ENCODE data around the gene EGFLAM.
A peak's percentile ranks its signal among the peaks of the same experiment; 100 is the strongest.

Gene EGFLAM

GRCh38 chr5:38422622-38423021, 164.3 kb downstream of the EGFLAM start:
- H3K9me3 Mint-ChIP-seq = no peaks in the 10 kb centered on the region
- DNase-seq (ENCODE audit: low spot score in 2 of 2) (no peak), ATAC-seq (replicated peaks; ENCODE audit: extremely low read depth, poor library complexity, severe bottlenecking) (no peak)
- no peaks in the 10 kb centered on the region for H3K4me1 Mint-ChIP-seq
- no peaks in the 10 kb centered on the region for H3K36me3 Mint-ChIP-seq (ENCODE audit: insufficient read depth)
- peaks cover 56% of the 10 kb centered on the region for H3K27me3 Mint-ChIP-seq
- H3K4me3 Mint-ChIP-seq = no peak overlapping the region
- H3K27ac Mint-ChIP-seq (ENCODE audit: low read depth) = no peak overlapping the region

GRCh38 chr5:38423276-38424147, 165.2 kb downstream of the EGFLAM start:
- H3K4me3 Mint-ChIP-seq = no peak overlapping the region
- DNase-seq (ENCODE audit: low spot score in 2 of 2) (no peak), ATAC-seq (replicated peaks; ENCODE audit: extremely low read depth, poor library complexity, severe bottlenecking) (no peak)
- H3K27ac Mint-ChIP-seq (ENCODE audit: low read depth) = no peak overlapping the region
- H3K27me3 Mint-ChIP-seq = peaks cover 52% of the 10 kb centered on the region
- no peaks in the 10 kb centered on the region for H3K4me1 Mint-ChIP-seq
- H3K36me3 Mint-ChIP-seq (ENCODE audit: insufficient read depth) = no peaks in the 10 kb centered on the region
- H3K9me3 Mint-ChIP-seq = no peaks in the 10 kb centered on the region

- H3K4me1 Mint-ChIP-seq = no peaks in the 10 kb centered on the region
- no peak for ATAC-seq (replicated peaks; ENCODE audit: extremely low read depth, poor library complexity, severe bottlenecking)
- DNase-seq (ENCODE audit: low spot score in 2 of 2) = no peak
- H3K27ac Mint-ChIP-seq (ENCODE audit: low read depth) = no peak overlapping the region
- no peak overlapping the region for H3K4me3 Mint-ChIP-seq
- no peaks in the 10 kb centered on the region for H3K9me3 Mint-ChIP-seq
- H3K36me3 Mint-ChIP-seq (ENCODE audit: insufficient read depth) = no peaks in the 10 kb centered on the region
- H3K27me3 Mint-ChIP-seq = peaks cover 55% of the 10 kb centered on the region
These were observed 166.0 kb downstream of the EGFLAM start for GRCh38 chr5:38424148-38425060.

DNA sequence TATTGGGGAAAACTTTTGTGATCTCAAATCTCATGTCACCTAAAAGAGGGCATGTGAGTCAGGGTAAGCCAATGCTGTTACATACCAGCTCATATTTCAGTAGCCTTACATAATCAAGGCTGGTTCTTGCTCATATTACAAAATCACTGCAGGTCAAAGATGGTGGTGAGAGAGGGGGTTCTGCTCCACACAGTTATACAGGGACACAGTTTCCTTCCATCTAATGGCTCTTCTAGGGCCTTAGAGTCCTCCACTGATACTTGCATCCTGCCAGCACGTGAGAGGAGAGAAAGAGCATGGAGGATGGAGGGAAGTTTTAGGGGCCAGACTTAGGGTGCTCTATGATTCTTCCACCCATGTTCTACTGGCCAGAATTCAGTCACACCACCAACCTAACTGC, 168.1 kb downstream of the EGFLAM start:
- no peak for DNase-seq (ENCODE audit: low spot score in 2 of 2)
- Mint-ChIP-seq H3K27ac (ENCODE audit: low read depth) (no peak overlapping the region), H3K4me1 (no peaks in the 10 kb centered on the region), H3K36me3 (ENCODE audit: insufficient read depth) (no peaks in the 10 kb centered on the region), H3K27me3 (peaks cover 52% of the 10 kb centered on the region), H3K4me3 (no peak overlapping the region), H3K9me3 (no peaks in the 10 kb centered on the region)
- ATAC-seq (replicated peaks; ENCODE audit: extremely low read depth, poor library complexity, severe bottlenecking) = no peak

DNA sequence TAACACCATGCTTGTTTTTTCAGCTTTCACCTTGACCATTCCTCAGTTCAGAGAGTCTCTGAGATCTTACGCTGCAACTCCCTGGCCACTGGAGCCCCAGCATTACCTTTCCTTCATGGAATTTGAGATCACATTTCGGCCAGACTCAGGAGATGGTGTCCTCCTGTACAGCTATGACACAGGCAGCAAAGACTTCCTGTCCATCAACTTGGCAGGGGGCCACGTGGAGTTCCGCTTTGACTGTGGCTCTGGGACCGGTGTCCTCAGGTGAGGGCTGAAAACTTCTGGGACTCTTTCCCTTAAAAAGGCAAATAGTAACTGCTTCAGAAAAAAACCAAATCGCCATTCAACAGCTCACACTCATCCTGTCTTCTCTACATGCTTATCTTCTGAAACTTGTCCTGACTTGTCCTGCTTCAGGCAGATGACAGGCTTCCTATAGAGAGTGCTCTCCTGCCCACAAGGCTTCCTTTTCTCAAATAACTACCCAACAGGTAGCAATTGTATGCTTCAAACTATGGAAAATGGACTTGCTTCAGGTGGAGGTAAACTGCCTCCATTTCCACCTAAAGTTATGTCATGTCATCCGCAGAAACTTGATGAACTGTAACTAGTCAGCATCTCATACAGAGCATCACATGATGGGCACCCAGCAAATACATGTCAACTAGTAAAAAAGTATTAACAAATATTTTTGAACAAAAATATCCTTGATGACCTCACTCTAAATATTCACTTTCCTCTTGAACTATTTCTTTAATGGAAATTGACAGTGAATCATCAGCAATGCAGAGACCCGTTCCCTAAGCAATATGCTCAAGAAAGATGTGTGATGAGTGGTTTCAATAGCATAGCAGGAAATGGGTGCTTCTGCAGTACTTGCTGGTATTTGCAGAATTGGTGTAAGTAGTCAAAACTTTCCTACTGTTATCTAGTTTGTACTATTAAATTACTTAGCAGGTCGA, 168.9 kb downstream of the EGFLAM start:
- ATAC-seq (replicated peaks; ENCODE audit: extremely low read depth, poor library complexity, severe bottlenecking) (no peak), DNase-seq (ENCODE audit: low spot score in 2 of 2) (no peak)
- Mint-ChIP-seq H3K27me3 (peaks cover 52% of the 10 kb centered on the region), H3K27ac (ENCODE audit: low read depth) (no peak overlapping the region), H3K4me3 (no peak overlapping the region), H3K36me3 (ENCODE audit: insufficient read depth) (no peaks in the 10 kb centered on the region), H3K4me1 (no peaks in the 10 kb centered on the region), H3K9me3 (no peaks in the 10 kb centered on the region)

GRCh38 chr5:38431242-38431853, 173.0 kb downstream of the EGFLAM start:
- peaks cover 71% of the 10 kb centered on the region for H3K27me3 Mint-ChIP-seq

GRCh38 chr5:38433160-38433861, 175.0 kb downstream of the EGFLAM start:
- H3K36me3 Mint-ChIP-seq (ENCODE audit: insufficient read depth) = no peaks in the 10 kb centered on the region
- no peaks in the 10 kb centered on the region for H3K9me3 Mint-ChIP-seq
- ATAC-seq (replicated peaks; ENCODE audit: extremely low read depth, poor library complexity, severe bottlenecking) = no peak
- H3K27me3 Mint-ChIP-seq = peaks cover 63% of the 10 kb centered on the region
- no peak for DNase-seq (ENCODE audit: low spot score in 2 of 2)
- H3K27ac Mint-ChIP-seq (ENCODE audit: low read depth) = no peak overlapping the region
- H3K4me1 Mint-ChIP-seq = no peaks in the 10 kb centered on the region
- H3K4me3 Mint-ChIP-seq = no peak overlapping the region

More at GRCh38 chr5:38431242-38431853, 173.0 kb downstream of the EGFLAM start:
- ATAC-seq (replicated peaks; ENCODE audit: extremely low read depth, poor library complexity, severe bottlenecking) = no peak
- Mint-ChIP-seq H3K9me3 (no peaks in the 10 kb centered on the region), H3K4me3 (no peak overlapping the region), H3K36me3 (ENCODE audit: insufficient read depth) (no peaks in the 10 kb centered on the region), H3K27ac (ENCODE audit: low read depth) (no peak overlapping the region), H3K4me1 (no peaks in the 10 kb centered on the region)
- DNase-seq (ENCODE audit: low spot score in 2 of 2) = no peak

DNA sequence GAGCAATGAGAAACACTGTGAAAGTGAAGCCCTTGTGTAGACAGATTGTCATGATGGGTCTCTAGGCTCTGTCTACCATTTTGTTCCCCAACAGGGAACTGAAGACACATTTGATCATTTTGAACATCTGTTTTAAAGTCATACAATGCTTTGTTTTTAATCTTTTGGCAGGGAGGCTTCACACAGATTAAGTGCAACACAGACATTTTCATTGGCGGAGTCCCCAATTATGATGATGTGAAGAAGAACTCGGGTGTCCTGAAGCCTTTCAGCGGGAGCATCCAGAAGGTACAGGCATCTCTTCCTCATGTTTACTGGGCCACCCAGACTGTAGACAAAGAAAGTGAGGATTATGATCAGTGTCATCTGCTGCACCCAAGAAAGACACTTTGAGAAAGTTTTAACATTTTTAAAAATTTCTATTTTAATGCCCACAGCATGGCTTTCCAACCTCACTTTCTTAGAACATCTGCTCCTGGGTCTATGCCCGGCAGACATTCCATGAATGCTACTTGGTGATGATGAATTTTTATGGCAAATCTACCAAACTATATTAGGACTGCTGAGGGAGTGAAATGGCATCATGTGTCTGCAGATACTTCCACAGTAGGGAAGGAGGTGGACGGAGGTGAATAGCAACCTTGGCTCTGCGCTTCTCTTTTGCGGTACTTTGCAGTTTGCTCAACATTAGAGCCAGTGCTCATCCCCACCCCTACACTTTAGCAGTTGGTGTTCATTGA, 176.8 kb downstream of the EGFLAM start:
- no peaks in the 10 kb centered on the region for H3K36me3 Mint-ChIP-seq (ENCODE audit: insufficient read depth)
- no peak overlapping the region for H3K4me3 Mint-ChIP-seq
- no peaks in the 10 kb centered on the region for H3K9me3 Mint-ChIP-seq
- H3K27ac Mint-ChIP-seq (ENCODE audit: low read depth) = no peak overlapping the region
- ATAC-seq (replicated peaks; ENCODE audit: extremely low read depth, poor library complexity, severe bottlenecking) (no peak), DNase-seq (ENCODE audit: low spot score in 2 of 2) (no peak)
- H3K4me1 Mint-ChIP-seq = no peaks in the 10 kb centered on the region
- peaks cover 65% of the 10 kb centered on the region for H3K27me3 Mint-ChIP-seq

DNA sequence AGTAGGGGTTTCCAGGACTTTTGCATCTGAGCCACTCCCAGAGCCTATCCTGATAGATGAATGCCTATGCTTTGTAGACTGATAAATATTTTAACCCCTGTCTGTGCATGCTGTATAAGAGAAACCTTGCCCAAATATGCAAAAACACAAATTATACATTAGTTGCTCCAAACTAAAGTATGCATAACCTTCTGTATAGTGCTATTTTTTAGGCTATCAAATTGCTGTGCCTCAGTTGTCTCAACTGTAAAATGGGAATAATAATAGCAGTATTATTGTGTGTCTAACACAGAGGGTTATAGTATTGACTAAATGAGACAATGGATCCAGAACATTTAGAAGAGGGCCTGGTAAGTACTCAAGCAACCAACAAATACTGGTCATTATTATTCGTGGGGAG, 180.4 kb downstream of the EGFLAM start:
- no peak overlapping the region for H3K4me3 Mint-ChIP-seq
- peaks cover 59% of the 10 kb centered on the region for H3K27me3 Mint-ChIP-seq
- no peaks in the 10 kb centered on the region for H3K4me1 Mint-ChIP-seq
- DNase-seq (ENCODE audit: low spot score in 2 of 2) (no peak), ATAC-seq (replicated peaks; ENCODE audit: extremely low read depth, poor library complexity, severe bottlenecking) (no peak)
- H3K27ac Mint-ChIP-seq (ENCODE audit: low read depth) = no peak overlapping the region
- H3K36me3 Mint-ChIP-seq (ENCODE audit: insufficient read depth) = no peaks in the 10 kb centered on the region
- H3K9me3 Mint-ChIP-seq = no peaks in the 10 kb centered on the region

DNA sequence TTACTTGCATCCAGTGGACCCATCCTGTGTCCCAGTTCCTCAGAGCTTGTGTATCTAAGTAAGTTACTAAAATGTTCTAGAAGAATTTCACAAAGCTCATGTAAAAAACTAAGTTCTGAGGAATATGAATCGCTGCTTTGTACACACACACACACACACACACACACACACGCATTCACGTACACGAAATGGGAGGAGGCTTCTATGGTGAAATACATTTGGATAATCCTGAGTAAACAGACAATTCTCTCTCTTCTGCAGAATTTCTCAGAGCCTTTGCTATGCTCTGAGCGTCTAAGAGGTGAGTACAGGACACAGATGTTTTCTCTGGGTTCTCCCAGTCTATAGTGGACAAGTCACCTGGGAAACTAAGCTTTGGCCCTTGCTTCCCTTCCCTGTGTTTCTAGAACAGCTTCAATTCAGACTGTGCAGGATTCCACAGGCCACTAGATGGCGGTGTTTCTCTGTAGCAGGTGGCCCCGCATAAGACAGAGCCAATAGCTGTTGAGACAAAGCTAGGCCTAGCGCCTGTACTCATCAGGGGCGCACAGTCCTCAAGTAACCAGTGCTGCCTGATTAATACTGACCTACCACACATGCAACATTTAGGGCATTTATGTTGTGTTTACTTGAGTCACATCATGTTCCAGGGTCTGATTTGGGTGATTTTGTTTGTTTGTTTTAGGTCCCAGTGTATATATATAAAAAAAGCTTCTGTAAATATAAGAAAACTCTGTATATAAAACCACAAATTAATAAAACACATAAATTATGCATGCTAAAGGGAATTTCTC, 183.3 kb downstream of the EGFLAM start:
- Mint-ChIP-seq H3K36me3 (ENCODE audit: insufficient read depth) (no peaks in the 10 kb centered on the region), H3K4me3 (no peak overlapping the region), H3K4me1 (no peaks in the 10 kb centered on the region), H3K27ac (ENCODE audit: low read depth) (no peak overlapping the region), H3K27me3 (peaks cover 65% of the 10 kb centered on the region), H3K9me3 (no peaks in the 10 kb centered on the region)
- DNase-seq (ENCODE audit: low spot score in 2 of 2) (peak; percentile 67 to 73), ATAC-seq (replicated peaks; ENCODE audit: extremely low read depth, poor library complexity, severe bottlenecking) (peak; percentile 98)
